ENCODE data around the gene CWF19L2.
A peak's percentile ranks its signal among the peaks of the same experiment; 100 is the strongest.
"Not testable (repeated sequence)": the region's sequence is repeated elsewhere in the genome, so short reads cannot be mapped to it uniquely, and the experiment has no call there.

The CWF19L2 gene

GRCh38 chr11:107457558-107458271 lies at the start of gene CWF19L2:
CWF19L2 (minus strand) TSS chr11:107457825; CDS start chr11:107457816, 9 bp downstream.
- peaks cover 15% of the 10 kb centered on the region for H3K4me1 ChIP-seq (ENCODE audit: insufficient read depth, low read length)
- H3K27me3 ChIP-seq (ENCODE audit: insufficient read depth, low read length), result no peaks in the 10 kb centered on the region
- H3K4me3 ChIP-seq (ENCODE audit: low read length), result peak within 1 kb of the TSS; percentile 95
- peak within 1 kb of the TSS; percentile 77 for H2AFZ ChIP-seq (ENCODE audit: low read depth, low read length)
- H3K9me3 ChIP-seq (ENCODE audit: low read length), result no peaks in the 10 kb centered on the region
- H3K36me3 ChIP-seq (ENCODE audit: insufficient read depth, low read length), result peaks cover 17% of the 10 kb centered on the region

GRCh38 chr11:107505647-107506225 lies 48.1 kb upstream of the CWF19L2 start:
- Histone ChIP-seq H3K36me3 (ENCODE audit: insufficient read depth, low read length) (peaks cover 17% of the 10 kb centered on the region), H3K4me1 (ENCODE audit: insufficient read depth, low read length) (peaks cover 12% of the 10 kb centered on the region), H3K4me3 (ENCODE audit: low read length) (no peak overlapping the region), H2AFZ (ENCODE audit: low read depth, low read length) (no peak overlapping the region), H3K9me3 (ENCODE audit: low read length) (peaks cover 5% of the 10 kb centered on the region), H3K27me3 (ENCODE audit: insufficient read depth, low read length) (no peaks in the 10 kb centered on the region)

- no peaks in the 10 kb centered on the region for H3K27me3 ChIP-seq (ENCODE audit: insufficient read depth, low read length)
- H3K4me1 ChIP-seq (ENCODE audit: insufficient read depth, low read length), result peaks cover 12% of the 10 kb centered on the region
- H3K9me3 ChIP-seq (ENCODE audit: low read length), result peaks cover 5% of the 10 kb centered on the region
- H3K36me3 ChIP-seq (ENCODE audit: insufficient read depth, low read length), result peaks cover 17% of the 10 kb centered on the region
- no peak overlapping the region for H3K4me3 ChIP-seq (ENCODE audit: low read length)
- H2AFZ ChIP-seq (ENCODE audit: low read depth, low read length), result no peak overlapping the region
Observed at GRCh38 chr11:107504981-107505380, 47.4 kb upstream of the CWF19L2 start.

- peaks cover 17% of the 10 kb centered on the region for H3K36me3 ChIP-seq (ENCODE audit: insufficient read depth, low read length)
- no peak overlapping the region for H3K4me3 ChIP-seq (ENCODE audit: low read length)
- H2AFZ ChIP-seq (ENCODE audit: low read depth, low read length), result no peak overlapping the region
- peaks cover 4% of the 10 kb centered on the region for H3K4me1 ChIP-seq (ENCODE audit: insufficient read depth, low read length)
- H3K9me3 ChIP-seq (ENCODE audit: low read length), result peaks cover 5% of the 10 kb centered on the region
- no peaks in the 10 kb centered on the region for H3K27me3 ChIP-seq (ENCODE audit: insufficient read depth, low read length)
Observed at GRCh38 chr11:107501713-107502112, 44.1 kb upstream of the CWF19L2 start.

GRCh38 chr11:107497371-107497770 lies 39.7 kb upstream of the CWF19L2 start:
- not testable (repeated sequence) for H3K36me3 ChIP-seq (ENCODE audit: insufficient read depth, low read length)

GRCh38 chr11:107496011-107496410 lies 38.4 kb upstream of the CWF19L2 start:
- H3K36me3 ChIP-seq (ENCODE audit: insufficient read depth, low read length), result no peaks in the 10 kb centered on the region
- H3K4me1 ChIP-seq (ENCODE audit: insufficient read depth, low read length), result no peaks in the 10 kb centered on the region
- no peaks in the 10 kb centered on the region for H3K27me3 ChIP-seq (ENCODE audit: insufficient read depth, low read length)
- H2AFZ ChIP-seq (ENCODE audit: low read depth, low read length), result no peak overlapping the region
- no peaks in the 10 kb centered on the region for H3K9me3 ChIP-seq (ENCODE audit: low read length)
- H3K4me3 ChIP-seq (ENCODE audit: low read length), result no peak overlapping the region

More at GRCh38 chr11:107497371-107497770, 39.7 kb upstream of the CWF19L2 start:
- not testable (repeated sequence) for H3K4me3 ChIP-seq (ENCODE audit: low read length); H3K4me1 ChIP-seq (ENCODE audit: insufficient read depth, low read length); H3K27me3 ChIP-seq (ENCODE audit: insufficient read depth, low read length); H3K9me3 ChIP-seq (ENCODE audit: low read length); H2AFZ ChIP-seq (ENCODE audit: low read depth, low read length)

GRCh38 chr11:107494055-107494454 lies 36.4 kb upstream of the CWF19L2 start:
- Histone ChIP-seq H3K4me3 (ENCODE audit: low read length) (no peak overlapping the region), H3K27me3 (ENCODE audit: insufficient read depth, low read length) (no peaks in the 10 kb centered on the region), H3K36me3 (ENCODE audit: insufficient read depth, low read length) (no peaks in the 10 kb centered on the region), H3K9me3 (ENCODE audit: low read length) (no peaks in the 10 kb centered on the region), H2AFZ (ENCODE audit: low read depth, low read length) (no peak overlapping the region), H3K4me1 (ENCODE audit: insufficient read depth, low read length) (no peaks in the 10 kb centered on the region)

- Histone ChIP-seq H3K27me3 (ENCODE audit: insufficient read depth, low read length) (no peaks in the 10 kb centered on the region), H3K9me3 (ENCODE audit: low read length) (no peaks in the 10 kb centered on the region), H3K4me1 (ENCODE audit: insufficient read depth, low read length) (no peaks in the 10 kb centered on the region), H3K4me3 (ENCODE audit: low read length) (no peak overlapping the region), H3K36me3 (ENCODE audit: insufficient read depth, low read length) (no peaks in the 10 kb centered on the region), H2AFZ (ENCODE audit: low read depth, low read length) (no peak overlapping the region)
Observed at GRCh38 chr11:107493117-107493516, 35.5 kb upstream of the CWF19L2 start.

- Histone ChIP-seq H3K36me3 (ENCODE audit: insufficient read depth, low read length) (no peaks in the 10 kb centered on the region), H2AFZ (ENCODE audit: low read depth, low read length) (no peak overlapping the region), H3K4me3 (ENCODE audit: low read length) (no peak overlapping the region), H3K27me3 (ENCODE audit: insufficient read depth, low read length) (no peaks in the 10 kb centered on the region), H3K4me1 (ENCODE audit: insufficient read depth, low read length) (no peaks in the 10 kb centered on the region), H3K9me3 (ENCODE audit: low read length) (no peaks in the 10 kb centered on the region)
Observed at GRCh38 chr11:107490836-107491235, 33.2 kb upstream of the CWF19L2 start.

- H2AFZ ChIP-seq (ENCODE audit: low read depth, low read length), result no peak overlapping the region
- no peaks in the 10 kb centered on the region for H3K36me3 ChIP-seq (ENCODE audit: insufficient read depth, low read length)
- no peaks in the 10 kb centered on the region for H3K9me3 ChIP-seq (ENCODE audit: low read length)
- no peaks in the 10 kb centered on the region for H3K27me3 ChIP-seq (ENCODE audit: insufficient read depth, low read length)
- H3K4me1 ChIP-seq (ENCODE audit: insufficient read depth, low read length), result peaks cover 10% of the 10 kb centered on the region
- no peak overlapping the region for H3K4me3 ChIP-seq (ENCODE audit: low read length)
Observed at GRCh38 chr11:107482234-107482633, 24.6 kb upstream of the CWF19L2 start.

GRCh38 chr11:107478922-107479321 lies 21.3 kb upstream of the CWF19L2 start:
- Histone ChIP-seq H3K9me3 (ENCODE audit: low read length) (no peaks in the 10 kb centered on the region), H3K36me3 (ENCODE audit: insufficient read depth, low read length) (no peaks in the 10 kb centered on the region), H3K4me1 (ENCODE audit: insufficient read depth, low read length) (peaks cover 10% of the 10 kb centered on the region), H3K4me3 (ENCODE audit: low read length) (no peak overlapping the region), H2AFZ (ENCODE audit: low read depth, low read length) (no peak overlapping the region), H3K27me3 (ENCODE audit: insufficient read depth, low read length) (peaks cover 2% of the 10 kb centered on the region)

GRCh38 chr11:107477820-107478219 lies 20.2 kb upstream of the CWF19L2 start:
- Histone ChIP-seq H3K9me3 (ENCODE audit: low read length) (no peaks in the 10 kb centered on the region), H3K4me3 (ENCODE audit: low read length) (no peak overlapping the region), H3K36me3 (ENCODE audit: insufficient read depth, low read length) (no peaks in the 10 kb centered on the region), H3K4me1 (ENCODE audit: insufficient read depth, low read length) (peaks cover 2% of the 10 kb centered on the region), H3K27me3 (ENCODE audit: insufficient read depth, low read length) (peaks cover 6% of the 10 kb centered on the region), H2AFZ (ENCODE audit: low read depth, low read length) (no peak overlapping the region)

- H3K4me3 ChIP-seq (ENCODE audit: low read length), result no peak overlapping the region
- peaks cover 6% of the 10 kb centered on the region for H3K27me3 ChIP-seq (ENCODE audit: insufficient read depth, low read length)
- H3K4me1 ChIP-seq (ENCODE audit: insufficient read depth, low read length), result no peaks in the 10 kb centered on the region
- H3K9me3 ChIP-seq (ENCODE audit: low read length), result no peaks in the 10 kb centered on the region
- H3K36me3 ChIP-seq (ENCODE audit: insufficient read depth, low read length), result no peaks in the 10 kb centered on the region
- no peak overlapping the region for H2AFZ ChIP-seq (ENCODE audit: low read depth, low read length)
Observed at GRCh38 chr11:107473792-107474191, 16.2 kb upstream of the CWF19L2 start.

All from neuron (in vitro differentiated cells).